Mesendoderm (in vitro differentiated cells): ENCODE measurements around the gene CLIC3.

Source experiments
- DNase-seq: peaks from one replicate; pipeline ENCODE4 v3.0.0; 2013
- H2AK5ac ChIP-seq: 2 replicates; pipeline ENCODE4 v1.6.1; 2013; ENCODE audit warnings: low read length, inconsistent platforms
- H2BK120ac ChIP-seq: 2 replicates; pipeline ENCODE4 v1.6.1; 2013; ENCODE audit warnings: low read depth, mild to moderate bottlenecking, low read length, moderate library complexity, mixed read lengths
- H2BK15ac ChIP-seq: replicated peaks from 2 replicates; pipeline ENCODE4 v1.6.1; 2013; ENCODE audit warnings: low read depth, mild to moderate bottlenecking, moderate library complexity
- H2BK5ac ChIP-seq: 2 replicates; pipeline ENCODE4 v1.6.1; 2013; ENCODE audit warnings: low read length, inconsistent platforms
- H3K18ac ChIP-seq: 2 replicates; pipeline ENCODE4 v1.6.1; 2013; ENCODE audit warnings: mild to moderate bottlenecking, low read length, mixed read lengths
- H3K23ac ChIP-seq: one replicate; pipeline ENCODE4 v1.6.1; 2013; ENCODE audit warnings: low read length
- H3K27ac ChIP-seq: 2 replicates; pipeline ENCODE4 v1.5.1; 2013; ENCODE audit warnings: low read depth, mild to moderate bottlenecking, inconsistent platforms, low read length, moderate library complexity
- H3K27me3 ChIP-seq: 2 replicates; pipeline ENCODE4 v1.6.1; 2013; ENCODE audit warnings: low read length, control low read depth, mild to moderate bottlenecking, inconsistent platforms; ENCODE audit not compliant: insufficient read depth, poor library complexity
- H3K36me3 ChIP-seq: 2 replicates; pipeline ENCODE4 v1.6.1; 2013; ENCODE audit warnings: low read length, inconsistent platforms; ENCODE audit not compliant: control insufficient read depth, insufficient read depth
- H3K4ac ChIP-seq: one replicate; pipeline ENCODE4 v1.6.1; 2013; ENCODE audit warnings: low read depth, mild to moderate bottlenecking, low read length, moderate library complexity
- H3K4me1 ChIP-seq: 2 replicates; pipeline ENCODE4 v1.6.1; 2013; ENCODE audit warnings: low read depth, low read length, inconsistent platforms; ENCODE audit not compliant: control insufficient read depth
- H3K4me2 ChIP-seq: 2 replicates; pipeline ENCODE4 v1.6.1; 2013; ENCODE audit warnings: low read length
- H3K4me3 ChIP-seq: 2 replicates; pipeline ENCODE4 v1.5.1; 2013; ENCODE audit warnings: mild to moderate bottlenecking, low read length
- H3K56ac ChIP-seq: one replicate; pipeline ENCODE4 v1.6.1; 2013; ENCODE audit warnings: low read length
- H3K79me1 ChIP-seq: 2 replicates; pipeline ENCODE4 v1.6.1; 2013; ENCODE audit warnings: low read length, inconsistent platforms
- H3K79me2 ChIP-seq: 2 replicates; pipeline ENCODE4 v1.6.1; 2013; ENCODE audit warnings: mild to moderate bottlenecking, low read length; ENCODE audit not compliant: control insufficient read depth, insufficient read depth
- H3K9ac ChIP-seq: 2 replicates; pipeline ENCODE4 v1.6.1; 2013; ENCODE audit warnings: low read length, inconsistent platforms
- H4K5ac ChIP-seq: one replicate; pipeline ENCODE4 v1.6.1; 2013; ENCODE audit warnings: low read length
- H4K8ac ChIP-seq: one replicate; pipeline ENCODE4 v1.6.1; 2013; ENCODE audit warnings: low read depth, mild to moderate bottlenecking, control low read depth, low read length, moderate library complexity
- WGBS: extraction: QIAGEN DNeasy Blood & Tissue Kit; methylation state at CpG from one replicate; pipeline ENCODE4 v1.1.7; 2013; ENCODE audit warnings: low lambda C conversion rate, missing lambda C conversion rate; ENCODE audit not compliant: insufficient coverage; ENCODE audit errors: extremely low coverage; 5-methylcytosine and 5-hydroxymethylcytosine counted together

CLIC3 gene

DNA sequence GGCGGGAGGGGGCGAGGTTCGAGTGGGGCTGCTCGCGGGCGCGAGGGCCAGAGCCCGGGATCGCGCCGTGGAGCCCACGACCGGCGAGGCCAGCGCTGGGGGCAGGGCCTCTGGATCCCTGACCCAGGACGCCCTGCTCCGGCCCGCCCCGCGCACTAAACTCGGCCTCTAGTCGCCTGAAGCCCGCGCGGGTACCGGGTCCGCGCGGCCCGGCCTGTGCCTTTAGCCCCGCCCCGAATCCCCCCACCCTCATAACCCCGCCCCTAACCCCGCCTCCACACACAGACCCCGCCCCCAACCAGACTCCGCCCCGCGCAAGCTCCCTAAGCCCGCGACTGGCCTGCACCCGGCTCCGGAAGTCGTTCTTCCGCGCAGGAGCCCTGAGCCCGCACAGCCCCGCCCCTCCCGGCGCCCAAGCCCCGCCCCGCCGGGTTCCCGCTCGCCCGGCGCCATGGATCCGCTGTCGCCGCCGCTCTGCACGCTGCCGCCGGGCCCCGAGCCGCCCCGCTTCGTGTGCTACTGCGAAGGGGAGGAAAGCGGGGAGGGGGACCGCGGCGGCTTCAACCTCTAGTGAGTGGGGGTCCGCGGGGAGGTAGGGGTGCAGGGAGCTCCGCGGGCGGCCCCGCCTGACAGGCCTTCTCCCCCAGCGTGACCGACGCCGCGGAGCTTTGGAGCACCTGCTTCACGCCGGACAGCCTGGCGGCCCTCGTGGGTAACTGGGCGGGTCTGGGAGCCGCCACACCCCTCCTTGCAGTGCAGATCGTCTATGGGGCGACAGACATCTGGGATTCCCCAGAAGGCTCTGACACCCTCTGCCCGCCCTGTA is 4.2 kb downstream of the CLIC3 start, which contains the start of gene PAXX:
TSS of gene PAXX (plus strand) at position 430 of the 826 bp plus-strand sequence. CDS start at position 452, 22 bp downstream.
- Histone ChIP-seq H4K5ac (no peak within 1 kb of the TSS), H4K8ac (no peak within 1 kb of the TSS), H3K56ac (peak within 1 kb of the TSS; percentile 95), H3K27ac (no peak within 1 kb of the TSS), H3K4ac (peak within 1 kb of the TSS; percentile 74), H3K9ac (peak within 1 kb of the TSS; percentile 93), H2BK5ac (no peak within 1 kb of the TSS), H2BK120ac (no peak within 1 kb of the TSS), H3K4me2 (peak within 1 kb of the TSS; percentile 91), H3K23ac (peak within 1 kb of the TSS; percentile 89), H3K79me2 (no peaks in the 10 kb centered on the region), H3K18ac (peak within 1 kb of the TSS; percentile 54), H3K79me1 (peaks cover 4% of the 10 kb centered on the region), H3K4me3 (peak within 1 kb of the TSS; percentile 80), H2BK15ac (no peak within 1 kb of the TSS), H2AK5ac (no peak within 1 kb of the TSS), H3K36me3 (no peaks in the 10 kb centered on the region), H3K27me3 (no peaks in the 10 kb centered on the region), H3K4me1 (peaks cover under 1% of the 10 kb centered on the region)
- WGBS: no CpG with 5 or more reads among the region's 92 CpGs
- DNase-seq: peak; percentile 92

GRCh38 chr9:136990242-136990911 is 6.0 kb downstream of the CLIC3 start:
- Histone ChIP-seq H3K18ac (no peak overlapping the region), H3K56ac (no peak overlapping the region), H3K27me3 (peaks cover 3% of the 10 kb centered on the region), H3K79me1 (peaks cover 4% of the 10 kb centered on the region), H3K4me1 (no peaks in the 10 kb centered on the region), H3K23ac (no peak overlapping the region), H2BK5ac (no peak overlapping the region), H3K9ac (no peak overlapping the region), H3K27ac (no peak overlapping the region), H2BK120ac (no peak overlapping the region), H3K4me2 (no peak overlapping the region), H3K4ac (no peak overlapping the region), H4K5ac (no peak overlapping the region), H2AK5ac (no peak overlapping the region), H3K4me3 (no peak overlapping the region), H3K36me3 (no peaks in the 10 kb centered on the region), H2BK15ac (no peak overlapping the region), H3K79me2 (no peaks in the 10 kb centered on the region), H4K8ac (no peak overlapping the region)
- no peak for DNase-seq
- no CpG with 5 or more reads among the region's 10 CpGs for WGBS

DNA sequence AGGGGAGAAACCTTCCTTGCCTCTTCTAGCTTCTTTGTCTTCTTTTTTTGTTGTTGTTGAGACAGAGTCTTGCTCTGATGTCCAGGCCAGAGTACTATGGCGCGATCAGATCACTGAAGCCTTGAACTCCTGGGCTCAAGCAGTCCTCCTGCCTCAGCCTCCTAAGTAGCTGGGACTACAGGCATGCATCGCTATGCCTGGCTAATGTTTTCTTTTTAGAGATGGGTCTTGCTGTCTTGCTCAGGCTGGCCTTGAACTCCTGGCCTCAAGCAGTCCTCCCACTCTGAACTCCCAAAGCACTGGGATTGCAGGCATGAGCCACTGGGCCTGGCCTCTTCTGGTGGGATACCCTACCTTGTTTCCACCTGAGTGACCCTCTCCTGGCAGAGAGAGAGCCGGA is 7.5 kb downstream of the CLIC3 start:
- Histone ChIP-seq H4K8ac (no peak overlapping the region), H3K4me2 (no peak overlapping the region), H3K23ac (no peak overlapping the region), H3K4me1 (no peaks in the 10 kb centered on the region), H2AK5ac (no peak overlapping the region), H3K27me3 (peaks cover 8% of the 10 kb centered on the region), H3K9ac (no peak overlapping the region), H3K79me1 (peaks cover 4% of the 10 kb centered on the region), H2BK15ac (no peak overlapping the region), H3K36me3 (no peaks in the 10 kb centered on the region), H3K4ac (no peak overlapping the region), H3K56ac (no peak overlapping the region), H3K4me3 (no peak overlapping the region), H2BK5ac (no peak overlapping the region), H3K79me2 (no peaks in the 10 kb centered on the region), H3K18ac (no peak overlapping the region), H3K27ac (no peak overlapping the region), H4K5ac (no peak overlapping the region), H2BK120ac (no peak overlapping the region)
- WGBS: no CpG with 5 or more reads among the region's 4 CpGs
- no peak for DNase-seq

GRCh38 chr9:136985853-136986252 is 10.5 kb downstream of the CLIC3 start:
- Histone ChIP-seq H3K4ac (no peak overlapping the region), H3K79me1 (no peaks in the 10 kb centered on the region), H2BK120ac (no peak overlapping the region), H3K79me2 (no peaks in the 10 kb centered on the region), H3K18ac (no peak overlapping the region), H3K27ac (no peak overlapping the region), H3K27me3 (peaks cover 8% of the 10 kb centered on the region), H3K4me1 (no peaks in the 10 kb centered on the region), H3K9ac (no peak overlapping the region), H2BK5ac (no peak overlapping the region), H3K4me3 (no peak overlapping the region), H4K8ac (no peak overlapping the region), H2AK5ac (no peak overlapping the region), H2BK15ac (no peak overlapping the region), H3K36me3 (no peaks in the 10 kb centered on the region), H3K23ac (no peak overlapping the region), H4K5ac (no peak overlapping the region), H3K56ac (no peak overlapping the region), H3K4me2 (no peak overlapping the region)
- DNase-seq: no peak
- no CpG with 5 or more reads among the region's 33 CpGs for WGBS

- WGBS: no CpG with 5 or more reads among the region's 48 CpGs
- Histone ChIP-seq H3K4ac (no peak overlapping the region), H4K5ac (no peak overlapping the region), H3K23ac (no peak overlapping the region), H3K9ac (peak overlapping the region; percentile 45), H2BK120ac (no peak overlapping the region), H3K79me2 (no peaks in the 10 kb centered on the region), H2BK5ac (no peak overlapping the region), H3K56ac (peak overlapping the region; percentile 56), H3K4me2 (peak overlapping the region; percentile 22), H3K27ac (no peak overlapping the region), H3K18ac (no peak overlapping the region), H4K8ac (no peak overlapping the region), H3K4me3 (no peak overlapping the region), H3K27me3 (peaks cover 8% of the 10 kb centered on the region), H3K79me1 (no peaks in the 10 kb centered on the region), H3K36me3 (no peaks in the 10 kb centered on the region), H2AK5ac (no peak overlapping the region), H2BK15ac (no peak overlapping the region), H3K4me1 (no peaks in the 10 kb centered on the region)
- DNase-seq: no peak
Observed at GRCh38 chr9:136985027-136985602, 11.3 kb downstream of the CLIC3 start.
